ENCODE data around the gene KCNJ13.
"Not testable (repeated sequence)": the region's sequence is repeated elsewhere in the genome, so short reads cannot be mapped to it uniquely, and the experiment has no call there.

Gene KCNJ13

GRCh38 chr2:232761301-232761907 is 15.0 kb downstream of the KCNJ13 start:
- no peak for FAIRE-seq

GRCh38 chr2:232757905-232758304 is 18.5 kb downstream of the KCNJ13 start:
- FAIRE-seq: no peak

- no peak for FAIRE-seq
Measured at GRCh38 chr2:232750135-232750671, 26.2 kb downstream of the KCNJ13 start.

GRCh38 chr2:232749331-232749730 is 27.0 kb downstream of the KCNJ13 start:
- no peak for FAIRE-seq

GRCh38 chr2:232748038-232748437 is 28.3 kb downstream of the KCNJ13 start:
- no peak for FAIRE-seq

GRCh38 chr2:232744963-232745362 is 31.4 kb downstream of the KCNJ13 start:
- no peak for FAIRE-seq

GRCh38 chr2:232741972-232742371 is 34.4 kb downstream of the KCNJ13 start:
- FAIRE-seq: no peak

GRCh38 chr2:232741294-232741693 is 35.1 kb downstream of the KCNJ13 start:
- no peak for FAIRE-seq

GRCh38 chr2:232731470-232731869 is 44.9 kb downstream of the KCNJ13 start:
- FAIRE-seq: no peak

GRCh38 chr2:232728785-232729184 is 47.6 kb downstream of the KCNJ13 start:
- FAIRE-seq: no peak

- FAIRE-seq: no peak
Measured at GRCh38 chr2:232723027-232723426, 53.3 kb downstream of the KCNJ13 start.

GRCh38 chr2:232721882-232722281 is 54.5 kb downstream of the KCNJ13 start:
- FAIRE-seq: no peak

- no peak for FAIRE-seq
Measured at GRCh38 chr2:232721261-232721660, 55.1 kb downstream of the KCNJ13 start.

GRCh38 chr2:232720056-232720455 is 56.3 kb downstream of the KCNJ13 start:
- FAIRE-seq: not testable (repeated sequence)

All from colon (tissue), 2 donors.